Measurements from ENCODE around the gene RIBC2. TPM values are rescaled to one million over a fixed set of nuclear protein-coding genes. Genes with fewer than 3 reads are reported as not detected.
A peak's percentile ranks its signal among the peaks of the same experiment; 100 is the strongest.

The RIBC2 gene
- total RNA-seq, 2 donors from 2014 or later: not detected

DNA sequence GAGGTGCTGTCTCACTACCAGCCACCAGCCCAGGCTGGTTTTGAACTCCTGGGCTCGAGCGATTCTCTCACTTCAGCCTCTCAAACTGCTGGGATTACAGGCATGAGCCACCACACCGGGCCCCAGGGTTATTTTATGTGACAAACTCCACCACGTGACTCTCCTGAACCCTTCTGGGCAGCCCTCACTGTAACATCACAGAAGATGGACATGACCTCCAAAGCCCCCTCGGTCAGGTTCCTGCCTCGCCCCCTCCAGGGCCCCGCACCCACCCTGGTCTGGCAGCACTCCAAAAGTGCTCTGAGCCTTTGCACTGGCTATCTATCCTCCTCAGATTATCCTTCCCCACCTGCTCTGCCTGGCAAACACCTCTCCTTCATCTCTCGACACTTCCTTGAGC lies 43.3 kb downstream of the RIBC2 start:
- no peak for TF ChIP-seq POLR2A (IDR thresholded peaks at IDR 0.05)
- TF ChIP-seq, protein P1, sequence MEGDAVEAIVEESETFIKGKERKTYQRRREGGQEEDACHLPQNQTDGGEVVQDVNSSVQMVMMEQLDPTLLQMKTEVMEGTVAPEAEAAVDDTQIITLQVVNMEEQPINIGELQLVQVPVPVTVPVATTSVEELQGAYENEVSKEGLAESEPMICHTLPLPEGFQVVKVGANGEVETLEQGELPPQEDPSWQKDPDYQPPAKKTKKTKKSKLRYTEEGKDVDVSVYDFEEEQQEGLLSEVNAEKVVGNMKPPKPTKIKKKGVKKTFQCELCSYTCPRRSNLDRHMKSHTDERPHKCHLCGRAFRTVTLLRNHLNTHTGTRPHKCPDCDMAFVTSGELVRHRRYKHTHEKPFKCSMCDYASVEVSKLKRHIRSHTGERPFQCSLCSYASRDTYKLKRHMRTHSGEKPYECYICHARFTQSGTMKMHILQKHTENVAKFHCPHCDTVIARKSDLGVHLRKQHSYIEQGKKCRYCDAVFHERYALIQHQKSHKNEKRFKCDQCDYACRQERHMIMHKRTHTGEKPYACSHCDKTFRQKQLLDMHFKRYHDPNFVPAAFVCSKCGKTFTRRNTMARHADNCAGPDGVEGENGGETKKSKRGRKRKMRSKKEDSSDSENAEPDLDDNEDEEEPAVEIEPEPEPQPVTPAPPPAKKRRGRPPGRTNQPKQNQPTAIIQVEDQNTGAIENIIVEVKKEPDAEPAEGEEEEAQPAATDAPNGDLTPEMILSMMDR (IDR thresholded peaks at IDR 0.05): no peak
- no peaks in the 10 kb centered on the region for H3K4me1 ChIP-seq
- intact Hi-C loops (cut with DNase I): no loop called here
- ATAC-seq (no peak), DNase-seq (no peak)
- 73 to 76% methylated on average over 8 of the region's 8 CpGs for WGBS, 2 donors
- H3K27ac ChIP-seq: no peak overlapping the region
- no peaks in the 10 kb centered on the region for H3K27me3 ChIP-seq
- H3K9me3 ChIP-seq: no peaks in the 10 kb centered on the region
- H3K36me3 ChIP-seq (replicated peaks in 1 of 2; ENCODE audit: insufficient read depth in 1 of 2, low read depth in 2 of 2): no peaks in the 10 kb centered on the region
- H3K4me3 ChIP-seq: no peak overlapping the region

DNA sequence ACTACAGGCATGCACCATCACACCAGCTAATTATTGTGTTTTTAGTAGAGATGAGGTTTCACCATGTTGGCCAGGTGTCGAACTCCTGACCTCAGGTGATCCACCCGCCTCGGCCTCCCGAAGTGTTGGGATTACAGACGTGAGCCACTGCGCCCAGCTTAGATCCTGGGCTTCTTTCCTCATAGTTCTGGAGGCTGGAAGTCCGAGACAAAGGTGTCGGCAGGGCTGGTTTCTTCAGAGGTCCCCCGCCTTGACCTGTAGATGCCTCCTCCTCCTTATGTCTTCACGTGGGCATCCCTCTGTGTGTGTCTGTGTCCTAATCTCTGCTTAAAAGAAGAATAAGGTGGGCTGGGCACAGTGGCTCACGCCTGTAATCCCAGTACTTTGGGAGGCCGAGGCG lies 45.0 kb downstream of the RIBC2 start:
- no peak overlapping the region for H3K27ac ChIP-seq
- WGBS, 2 donors: 88 to 91% methylated on average over 10 to 13 of the region's 13 CpGs
- no peaks in the 10 kb centered on the region for H3K9me3 ChIP-seq
- DNase-seq: no peak
- no peaks in the 10 kb centered on the region for H3K4me1 ChIP-seq
- no peaks in the 10 kb centered on the region for H3K27me3 ChIP-seq
- H3K36me3 ChIP-seq (replicated peaks in 1 of 2; ENCODE audit: insufficient read depth in 1 of 2, low read depth in 2 of 2): no peaks in the 10 kb centered on the region
- intact Hi-C loops (cut with DNase I): no loop called here
- no peak for TF ChIP-seq POLR2A (IDR thresholded peaks at IDR 0.05)
- TF ChIP-seq, protein P1 (IDR thresholded peaks at IDR 0.05): no peak
- no peak overlapping the region for H3K4me3 ChIP-seq
- ATAC-seq: no peak

GRCh38 chr22:45459235-45459634 lies 45.7 kb downstream of the RIBC2 start:
- TF ChIP-seq POLR2A (IDR thresholded peaks at IDR 0.05): no peak
- TF ChIP-seq, protein P1 (IDR thresholded peaks at IDR 0.05): no peak
- Histone ChIP-seq H3K9me3 (no peaks in the 10 kb centered on the region), H3K4me3 (no peak overlapping the region), H3K4me1 (no peaks in the 10 kb centered on the region), H3K27ac (no peak overlapping the region), H3K27me3 (no peaks in the 10 kb centered on the region), H3K36me3 (replicated peaks in 1 of 2; ENCODE audit: insufficient read depth in 1 of 2, low read depth in 2 of 2) (no peaks in the 10 kb centered on the region)
- WGBS, 2 donors: 77 to 78% methylated on average over 8 of the region's 8 CpGs
- no peak for DNase-seq
- intact Hi-C loops (cut with DNase I): no loop called here
- ATAC-seq: no peak

DNA sequence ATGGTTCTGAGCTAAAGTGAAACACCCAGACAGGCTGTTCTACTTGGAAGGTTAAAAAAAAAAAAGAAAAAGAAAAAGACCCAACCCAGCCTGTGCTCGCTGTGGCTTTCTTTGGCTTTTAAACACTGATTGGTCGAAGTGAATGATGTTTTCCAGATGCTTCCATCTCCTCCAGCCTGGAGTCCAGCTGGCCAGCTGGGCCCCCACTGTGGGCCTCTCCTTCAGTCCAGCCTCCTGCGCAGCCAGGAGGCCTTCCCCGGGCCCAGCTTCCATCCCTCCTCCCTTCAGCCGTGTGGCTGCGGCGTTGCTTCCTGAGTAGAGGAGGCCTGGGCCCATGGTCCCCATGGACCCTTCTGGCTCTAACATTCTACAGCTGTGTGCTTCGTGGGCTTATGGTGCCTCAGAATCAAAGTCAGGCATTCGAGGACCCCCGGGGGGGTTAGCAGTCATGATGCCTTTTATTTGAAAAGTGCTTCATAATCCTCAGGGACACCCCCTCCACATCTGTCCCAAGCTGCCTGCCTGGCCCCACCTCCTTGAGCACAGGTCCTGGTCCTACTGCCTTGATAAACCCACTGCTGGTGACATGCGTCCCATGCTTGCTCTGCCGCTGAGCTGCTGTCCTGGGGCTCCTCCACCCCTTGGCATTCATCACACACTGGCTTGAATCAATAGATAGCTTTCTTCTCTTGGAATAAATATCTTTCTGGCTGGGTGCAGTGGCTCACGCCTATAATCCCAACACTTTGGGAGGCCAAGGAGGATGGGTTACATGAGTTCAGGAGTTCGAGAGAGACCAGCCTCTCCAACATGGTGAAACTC lies 47.0 kb downstream of the RIBC2 start:
- DNase-seq (peak in 3 of 4 donors; percentile 21 to 40 (median 26)), ATAC-seq (peak; percentile 70)
- Histone ChIP-seq H3K27ac (peak overlapping the region in 1 of 4 donors; percentile 18), H3K27me3 (no peaks in the 10 kb centered on the region), H3K4me3 (no peak overlapping the region), H3K36me3 (replicated peaks in 1 of 2; ENCODE audit: insufficient read depth in 1 of 2, low read depth in 2 of 2) (no peaks in the 10 kb centered on the region), H3K4me1 (no peaks in the 10 kb centered on the region), H3K9me3 (no peaks in the 10 kb centered on the region)
- no peak for TF ChIP-seq POLR2A (IDR thresholded peaks at IDR 0.05)
- TF ChIP-seq, protein P1 (IDR thresholded peaks at IDR 0.05): no peak
- 65 to 74% methylated on average over 10 to 14 of the region's 14 CpGs for WGBS, 2 donors
- intact Hi-C loops (cut with DNase I): no loop called here

Measured in body of pancreas (tissue), 4 donors.